ENCODE results near the gene ARMC12. TPM values are rescaled to one million over a fixed set of nuclear protein-coding genes. Genes with fewer than 3 reads are reported as not detected.
A peak's percentile ranks its signal among the peaks of the same experiment; 100 is the strongest.

Gene ARMC12
- total RNA-seq, 1 experiment from 2014 or later = 0.60 TPM

GRCh38 chr6:35747877-35748276 is 11.0 kb downstream of the ARMC12 start:
- Histone ChIP-seq H3K4me3 (ENCODE audit: low read length) (no peak overlapping the region), H3K27me3 (ENCODE audit: low read length) (no peaks in the 10 kb centered on the region), H2AFZ (ENCODE audit: low read length) (no peak overlapping the region), H3K36me3 (ENCODE audit: insufficient read depth, low read length) (no peaks in the 10 kb centered on the region), H4K20me1 (ENCODE audit: insufficient read depth, low read depth, low read length) (no peaks in the 10 kb centered on the region), H3K9ac (ENCODE audit: low read length) (no peak overlapping the region), H3K4me2 (ENCODE audit: low read depth, low read length, poor library complexity, severe bottlenecking) (no peak overlapping the region), H3K9me2 (replicated peaks; ENCODE audit: insufficient read depth, low read length) (no peaks in the 10 kb centered on the region), H3K9me3 (ENCODE audit: low read length) (no peaks in the 10 kb centered on the region), H3K27ac (ENCODE audit: low read length) (no peak overlapping the region), H3K4me1 (ENCODE audit: low read length) (no peaks in the 10 kb centered on the region), H3K79me2 (ENCODE audit: low read length) (no peaks in the 10 kb centered on the region)
- DNase-seq = no peak

GRCh38 chr6:35750557-35750956 is 13.7 kb downstream of the ARMC12 start:
- no peak overlapping the region for H3K27ac ChIP-seq (ENCODE audit: low read length)
- H3K79me2 ChIP-seq (ENCODE audit: low read length) = no peaks in the 10 kb centered on the region
- H3K9me2 ChIP-seq (replicated peaks; ENCODE audit: insufficient read depth, low read length) = no peaks in the 10 kb centered on the region
- H3K9me3 ChIP-seq (ENCODE audit: low read length) = no peaks in the 10 kb centered on the region
- no peaks in the 10 kb centered on the region for H3K4me1 ChIP-seq (ENCODE audit: low read length)
- H2AFZ ChIP-seq (ENCODE audit: low read length) = no peak overlapping the region
- H3K4me3 ChIP-seq (ENCODE audit: low read length) = no peak overlapping the region
- H4K20me1 ChIP-seq (ENCODE audit: insufficient read depth, low read depth, low read length) = no peaks in the 10 kb centered on the region
- H3K9ac ChIP-seq (ENCODE audit: low read length) = no peak overlapping the region
- no peak for DNase-seq
- no peaks in the 10 kb centered on the region for H3K27me3 ChIP-seq (ENCODE audit: low read length)
- no peaks in the 10 kb centered on the region for H3K36me3 ChIP-seq (ENCODE audit: insufficient read depth, low read length)
- H3K4me2 ChIP-seq (ENCODE audit: low read depth, low read length, poor library complexity, severe bottlenecking) = no peak overlapping the region

DNA sequence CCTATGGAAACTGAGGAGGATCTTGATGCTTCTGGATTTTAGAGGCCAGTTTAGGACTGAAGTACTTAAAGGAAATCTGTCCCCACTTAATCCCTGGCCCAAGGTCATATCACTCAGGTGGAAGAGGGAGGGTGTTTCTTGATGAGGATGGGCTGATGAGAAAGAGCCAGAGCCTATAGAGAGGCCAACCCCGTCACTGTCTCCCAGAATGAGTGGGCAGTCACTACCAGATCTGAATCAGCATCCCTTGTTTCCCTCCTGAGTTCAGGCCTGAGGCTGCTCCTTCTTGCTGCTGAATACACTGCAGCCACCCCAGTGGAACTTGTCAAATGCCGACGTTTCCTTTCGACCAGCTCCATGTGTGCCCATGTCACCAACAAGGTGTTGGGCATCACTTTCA is 14.8 kb downstream of the ARMC12 start:
- no peak overlapping the region for H3K9ac ChIP-seq (ENCODE audit: low read length)
- no peaks in the 10 kb centered on the region for H3K9me3 ChIP-seq (ENCODE audit: low read length)
- H3K79me2 ChIP-seq (ENCODE audit: low read length) = no peaks in the 10 kb centered on the region
- H2AFZ ChIP-seq (ENCODE audit: low read length) = no peak overlapping the region
- H3K4me2 ChIP-seq (ENCODE audit: low read depth, low read length, poor library complexity, severe bottlenecking) = no peak overlapping the region
- no peaks in the 10 kb centered on the region for H3K27me3 ChIP-seq (ENCODE audit: low read length)
- H3K4me3 ChIP-seq (ENCODE audit: low read length) = no peak overlapping the region
- H4K20me1 ChIP-seq (ENCODE audit: insufficient read depth, low read depth, low read length) = no peaks in the 10 kb centered on the region
- no peak for DNase-seq
- H3K9me2 ChIP-seq (replicated peaks; ENCODE audit: insufficient read depth, low read length) = no peaks in the 10 kb centered on the region
- no peaks in the 10 kb centered on the region for H3K4me1 ChIP-seq (ENCODE audit: low read length)
- H3K36me3 ChIP-seq (ENCODE audit: insufficient read depth, low read length) = no peaks in the 10 kb centered on the region
- no peak overlapping the region for H3K27ac ChIP-seq (ENCODE audit: low read length)

- Histone ChIP-seq H3K79me2 (ENCODE audit: low read length) (no peaks in the 10 kb centered on the region), H3K9ac (ENCODE audit: low read length) (no peak overlapping the region), H3K36me3 (ENCODE audit: insufficient read depth, low read length) (no peaks in the 10 kb centered on the region), H4K20me1 (ENCODE audit: insufficient read depth, low read depth, low read length) (no peaks in the 10 kb centered on the region), H3K4me3 (ENCODE audit: low read length) (no peak overlapping the region), H3K4me2 (ENCODE audit: low read depth, low read length, poor library complexity, severe bottlenecking) (no peak overlapping the region), H3K9me2 (replicated peaks; ENCODE audit: insufficient read depth, low read length) (no peaks in the 10 kb centered on the region), H3K4me1 (ENCODE audit: low read length) (no peaks in the 10 kb centered on the region), H3K27ac (ENCODE audit: low read length) (no peak overlapping the region), H3K27me3 (ENCODE audit: low read length) (no peaks in the 10 kb centered on the region), H3K9me3 (ENCODE audit: low read length) (no peaks in the 10 kb centered on the region), H2AFZ (ENCODE audit: low read length) (no peak overlapping the region)
- no peak for DNase-seq
Measured at GRCh38 chr6:35752330-35752729, 15.5 kb downstream of the ARMC12 start.

DNA sequence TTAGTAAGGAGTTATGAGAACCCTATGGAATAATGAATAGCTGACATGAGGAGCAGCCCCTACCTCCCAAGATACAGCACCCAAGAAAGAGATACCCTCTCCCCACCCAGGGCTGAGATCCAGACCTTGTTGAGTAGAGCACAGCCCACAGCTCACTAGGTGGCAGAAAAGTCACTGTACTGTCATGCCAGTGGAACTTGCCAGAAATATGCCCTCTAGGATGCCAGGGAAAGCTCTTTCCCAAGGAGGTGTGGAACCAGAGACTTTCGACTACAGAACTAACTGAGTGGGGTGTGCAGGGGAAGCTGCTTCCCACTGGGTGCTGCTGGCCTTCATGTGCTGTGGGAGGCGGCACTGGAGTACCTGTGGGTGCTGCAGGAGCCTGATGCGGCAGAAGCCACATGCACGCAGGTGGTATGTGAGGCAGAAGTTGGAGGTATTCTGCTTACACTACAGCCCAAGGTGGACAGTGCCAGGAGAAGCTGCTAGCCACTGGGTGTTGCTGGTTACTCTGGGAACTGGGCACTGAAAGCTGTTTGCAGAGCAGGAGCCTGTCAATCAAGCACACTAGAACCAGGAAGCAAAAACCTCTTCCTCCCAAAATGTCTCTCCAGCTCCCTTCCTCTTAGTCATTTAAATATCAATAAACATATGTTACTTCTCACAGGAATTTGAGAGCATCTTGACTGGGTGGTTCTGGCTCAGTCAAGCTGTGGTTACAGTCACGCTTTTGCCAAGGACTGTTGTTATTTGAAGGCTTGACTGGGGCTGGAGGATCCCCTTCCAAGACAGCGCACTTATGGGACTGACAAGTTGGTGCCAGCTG is 17.8 kb downstream of the ARMC12 start:
- H3K36me3 ChIP-seq (ENCODE audit: insufficient read depth, low read length) = no peaks in the 10 kb centered on the region
- H2AFZ ChIP-seq (ENCODE audit: low read length) = no peak overlapping the region
- peaks cover 6% of the 10 kb centered on the region for H3K4me1 ChIP-seq (ENCODE audit: low read length)
- H3K9me2 ChIP-seq (replicated peaks; ENCODE audit: insufficient read depth, low read length) = no peaks in the 10 kb centered on the region
- no peak overlapping the region for H3K9ac ChIP-seq (ENCODE audit: low read length)
- no peak overlapping the region for H3K4me3 ChIP-seq (ENCODE audit: low read length)
- no peak overlapping the region for H3K4me2 ChIP-seq (ENCODE audit: low read depth, low read length, poor library complexity, severe bottlenecking)
- no peaks in the 10 kb centered on the region for H3K27me3 ChIP-seq (ENCODE audit: low read length)
- H4K20me1 ChIP-seq (ENCODE audit: insufficient read depth, low read depth, low read length) = no peaks in the 10 kb centered on the region
- H3K27ac ChIP-seq (ENCODE audit: low read length) = no peak overlapping the region
- no peak for DNase-seq
- no peaks in the 10 kb centered on the region for H3K79me2 ChIP-seq (ENCODE audit: low read length)
- H3K9me3 ChIP-seq (ENCODE audit: low read length) = no peaks in the 10 kb centered on the region

DNA sequence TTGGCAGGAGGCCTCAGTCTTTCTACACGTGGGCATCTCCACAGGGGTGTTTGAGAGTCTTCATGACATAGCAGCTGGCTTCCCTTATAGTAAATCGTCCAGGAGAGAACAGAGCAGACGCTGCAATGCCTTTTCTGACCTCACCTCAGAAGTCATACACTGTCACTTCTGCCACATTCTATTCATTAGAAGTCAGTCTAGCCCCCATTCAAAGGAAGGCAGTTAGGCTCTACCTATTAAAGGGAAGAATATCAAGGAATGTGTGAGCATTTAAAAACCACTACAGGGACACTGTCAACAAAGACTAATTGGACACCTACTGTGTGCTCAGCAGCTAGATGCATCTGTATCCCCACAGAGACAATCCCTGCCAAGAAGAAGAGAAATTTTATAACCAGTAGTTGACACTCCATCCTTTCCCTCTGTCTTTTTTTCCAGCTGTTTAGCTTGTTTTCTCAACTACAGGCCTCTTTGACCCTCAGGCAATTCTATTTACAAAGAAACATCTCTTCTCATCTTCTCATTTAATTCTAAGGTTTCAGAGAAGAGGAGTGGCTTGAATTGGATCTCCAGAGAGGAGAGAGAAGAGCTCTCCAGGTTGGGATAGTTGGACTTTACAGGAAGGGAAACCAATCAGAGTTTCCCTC is 18.6 kb downstream of the ARMC12 start:
- Histone ChIP-seq H3K27ac (ENCODE audit: low read length) (no peak overlapping the region), H2AFZ (ENCODE audit: low read length) (no peak overlapping the region)

GRCh38 chr6:35757456-35758123 is 20.8 kb downstream of the ARMC12 start:
- no peak overlapping the region for H3K9ac ChIP-seq (ENCODE audit: low read length)
- H3K4me1 ChIP-seq (ENCODE audit: low read length) = peaks cover 9% of the 10 kb centered on the region
- peak overlapping the region; percentile 46 for H3K4me2 ChIP-seq (ENCODE audit: low read depth, low read length, poor library complexity, severe bottlenecking)
- no peaks in the 10 kb centered on the region for H3K79me2 ChIP-seq (ENCODE audit: low read length)
- no peaks in the 10 kb centered on the region for H3K36me3 ChIP-seq (ENCODE audit: insufficient read depth, low read length)
- H4K20me1 ChIP-seq (ENCODE audit: insufficient read depth, low read depth, low read length) = no peaks in the 10 kb centered on the region
- H2AFZ ChIP-seq (ENCODE audit: low read length) = peak overlapping the region; percentile 51; the same call in 1 of the 2 replicates
- DNase-seq = peak; percentile 83
- H3K9me2 ChIP-seq (replicated peaks; ENCODE audit: insufficient read depth, low read length) = no peaks in the 10 kb centered on the region
- H3K4me3 ChIP-seq (ENCODE audit: low read length) = no peak overlapping the region
- no peaks in the 10 kb centered on the region for H3K27me3 ChIP-seq (ENCODE audit: low read length)
- H3K9me3 ChIP-seq (ENCODE audit: low read length) = no peaks in the 10 kb centered on the region
- H3K27ac ChIP-seq (ENCODE audit: low read length) = no peak overlapping the region

More for the DNA sequence above, 18.6 kb downstream of the ARMC12 start:
- Histone ChIP-seq H3K27me3 (ENCODE audit: low read length) (no peaks in the 10 kb centered on the region), H4K20me1 (ENCODE audit: insufficient read depth, low read depth, low read length) (no peaks in the 10 kb centered on the region), H3K9ac (ENCODE audit: low read length) (no peak overlapping the region), H3K4me1 (ENCODE audit: low read length) (peaks cover 8% of the 10 kb centered on the region), H3K79me2 (ENCODE audit: low read length) (no peaks in the 10 kb centered on the region), H3K4me2 (ENCODE audit: low read depth, low read length, poor library complexity, severe bottlenecking) (no peak overlapping the region), H3K9me2 (replicated peaks; ENCODE audit: insufficient read depth, low read length) (no peaks in the 10 kb centered on the region), H3K36me3 (ENCODE audit: insufficient read depth, low read length) (no peaks in the 10 kb centered on the region), H3K9me3 (ENCODE audit: low read length) (no peaks in the 10 kb centered on the region), H3K4me3 (ENCODE audit: low read length) (no peak overlapping the region)
- DNase-seq = no peak

- no peak overlapping the region for H3K9ac ChIP-seq (ENCODE audit: low read length)
- H3K36me3 ChIP-seq (ENCODE audit: insufficient read depth, low read length) = no peaks in the 10 kb centered on the region
Measured at GRCh38 chr6:35759426-35759825, 22.6 kb downstream of the ARMC12 start.

More at GRCh38 chr6:35759426-35759825, 22.6 kb downstream of the ARMC12 start:
- no peak for DNase-seq
- no peaks in the 10 kb centered on the region for H4K20me1 ChIP-seq (ENCODE audit: insufficient read depth, low read depth, low read length)
- no peaks in the 10 kb centered on the region for H3K79me2 ChIP-seq (ENCODE audit: low read length)
- no peaks in the 10 kb centered on the region for H3K9me2 ChIP-seq (replicated peaks; ENCODE audit: insufficient read depth, low read length)
- H3K4me3 ChIP-seq (ENCODE audit: low read length) = no peak overlapping the region
- H2AFZ ChIP-seq (ENCODE audit: low read length) = peak overlapping the region; percentile 12; the same call in 1 of the 2 replicates
- H3K4me1 ChIP-seq (ENCODE audit: low read length) = peaks cover 16% of the 10 kb centered on the region
- H3K9me3 ChIP-seq (ENCODE audit: low read length) = no peaks in the 10 kb centered on the region
- no peak overlapping the region for H3K27ac ChIP-seq (ENCODE audit: low read length)
- H3K4me2 ChIP-seq (ENCODE audit: low read depth, low read length, poor library complexity, severe bottlenecking) = no peak overlapping the region
- no peaks in the 10 kb centered on the region for H3K27me3 ChIP-seq (ENCODE audit: low read length)
